ENCODE measurements around the gene ACSL6.

The ACSL6 gene

DNA sequence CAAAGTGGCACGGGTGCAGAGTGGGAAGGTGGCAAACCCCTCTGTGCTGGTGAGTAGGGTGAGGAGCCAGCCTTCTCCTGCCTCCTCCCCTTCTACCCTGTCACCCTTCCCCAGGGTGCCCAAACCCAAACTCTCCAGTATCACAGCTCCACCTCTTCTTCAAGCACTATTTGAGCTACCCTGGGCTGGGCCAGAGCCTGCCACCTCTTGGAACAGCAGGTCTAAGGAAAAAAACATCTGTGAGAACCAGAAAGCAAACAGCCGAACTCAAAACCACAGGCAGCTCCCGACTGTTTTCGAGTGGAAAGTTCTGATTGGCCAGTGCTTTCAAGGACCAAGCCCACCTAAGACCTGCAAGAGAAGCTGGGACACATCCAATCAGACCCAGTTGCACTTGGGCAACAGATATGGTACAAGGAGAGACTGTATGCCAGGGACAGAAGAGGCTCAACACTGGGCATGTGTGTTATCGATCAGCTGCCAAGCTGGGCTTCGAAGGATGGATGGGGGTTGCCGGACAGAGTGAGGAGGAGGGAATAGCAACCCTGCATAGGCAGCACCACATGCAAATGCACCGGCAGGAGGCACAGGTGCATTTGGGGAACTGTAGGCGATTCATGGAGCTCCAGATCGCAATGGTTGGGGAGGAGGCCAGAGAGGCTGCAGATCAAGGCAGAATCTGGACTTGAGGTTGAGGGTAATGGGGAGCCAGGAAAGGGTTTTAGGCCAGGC is 19.7 kb downstream of the ACSL6 start:
- Histone ChIP-seq H3K4me1 (ENCODE audit: insufficient read depth, low read length, poor library complexity, severe bottlenecking) (peaks cover 22% of the 10 kb centered on the region), H3K79me2 (ENCODE audit: insufficient read depth, low read length) (no peaks in the 10 kb centered on the region), H3K27me3 (ENCODE audit: insufficient read depth, low read length, poor library complexity, severe bottlenecking) (no peaks in the 10 kb centered on the region), H3F3A (ENCODE audit: low read depth) (no peaks in the 10 kb centered on the region), H4K20me1 (ENCODE audit: insufficient read depth, low read length, poor library complexity, severe bottlenecking) (no peaks in the 10 kb centered on the region), H3K36me3 (ENCODE audit: insufficient read depth, low read length) (no peaks in the 10 kb centered on the region), H3K4me3 (ENCODE audit: low read length, poor library complexity, severe bottlenecking) (no peak overlapping the region), H2AFZ (ENCODE audit: low read length) (no peak overlapping the region), H3K9me2 (replicated peaks; ENCODE audit: low read depth, low read length) (no peaks in the 10 kb centered on the region), H3K4me2 (ENCODE audit: low read depth, low read length, poor library complexity, severe bottlenecking) (no peak overlapping the region), H3K9me3 (ENCODE audit: insufficient read depth, low read depth, low read length) (no peaks in the 10 kb centered on the region), H3K9ac (ENCODE audit: low read depth, low read length, poor library complexity, severe bottlenecking) (no peak overlapping the region)
- no peak for TF ChIP-seq EZH2phosphoT487 (IDR thresholded peaks at IDR 0.05; ENCODE audit: borderline replicate concordance)
- TF ChIP-seq, protein P1, sequence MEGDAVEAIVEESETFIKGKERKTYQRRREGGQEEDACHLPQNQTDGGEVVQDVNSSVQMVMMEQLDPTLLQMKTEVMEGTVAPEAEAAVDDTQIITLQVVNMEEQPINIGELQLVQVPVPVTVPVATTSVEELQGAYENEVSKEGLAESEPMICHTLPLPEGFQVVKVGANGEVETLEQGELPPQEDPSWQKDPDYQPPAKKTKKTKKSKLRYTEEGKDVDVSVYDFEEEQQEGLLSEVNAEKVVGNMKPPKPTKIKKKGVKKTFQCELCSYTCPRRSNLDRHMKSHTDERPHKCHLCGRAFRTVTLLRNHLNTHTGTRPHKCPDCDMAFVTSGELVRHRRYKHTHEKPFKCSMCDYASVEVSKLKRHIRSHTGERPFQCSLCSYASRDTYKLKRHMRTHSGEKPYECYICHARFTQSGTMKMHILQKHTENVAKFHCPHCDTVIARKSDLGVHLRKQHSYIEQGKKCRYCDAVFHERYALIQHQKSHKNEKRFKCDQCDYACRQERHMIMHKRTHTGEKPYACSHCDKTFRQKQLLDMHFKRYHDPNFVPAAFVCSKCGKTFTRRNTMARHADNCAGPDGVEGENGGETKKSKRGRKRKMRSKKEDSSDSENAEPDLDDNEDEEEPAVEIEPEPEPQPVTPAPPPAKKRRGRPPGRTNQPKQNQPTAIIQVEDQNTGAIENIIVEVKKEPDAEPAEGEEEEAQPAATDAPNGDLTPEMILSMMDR (conservative IDR thresholded peaks at IDR 0.05; ENCODE audit: low read length) = no peak

DNA sequence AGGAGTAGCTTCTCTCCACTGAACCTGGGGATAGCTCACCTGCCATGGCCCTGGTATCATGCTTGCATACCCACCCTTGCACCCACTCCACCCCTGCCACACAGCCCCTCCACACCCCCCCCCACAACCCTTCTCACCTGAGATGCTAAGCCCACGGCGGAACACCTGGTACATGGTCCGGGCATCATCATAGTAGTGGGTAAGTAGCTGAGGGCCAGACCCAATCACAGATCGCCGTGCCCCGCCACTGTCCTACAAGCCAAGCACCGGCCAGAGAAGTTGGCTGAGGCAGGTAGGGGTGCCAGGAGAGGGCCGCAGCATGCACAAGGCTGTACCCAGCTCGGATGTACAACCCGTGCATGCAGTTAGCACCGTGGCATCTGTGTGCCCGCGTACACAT is 20.7 kb downstream of the ACSL6 start:
- Histone ChIP-seq H3K36me3 (ENCODE audit: insufficient read depth, low read length) (no peaks in the 10 kb centered on the region), H4K20me1 (ENCODE audit: insufficient read depth, low read length, poor library complexity, severe bottlenecking) (no peaks in the 10 kb centered on the region), H3K9me2 (replicated peaks; ENCODE audit: low read depth, low read length) (no peaks in the 10 kb centered on the region), H3K4me1 (ENCODE audit: insufficient read depth, low read length, poor library complexity, severe bottlenecking) (peaks cover 12% of the 10 kb centered on the region), H3F3A (ENCODE audit: low read depth) (no peaks in the 10 kb centered on the region), H3K9me3 (ENCODE audit: insufficient read depth, low read depth, low read length) (no peaks in the 10 kb centered on the region), H3K4me2 (ENCODE audit: low read depth, low read length, poor library complexity, severe bottlenecking) (no peak overlapping the region), H3K27me3 (ENCODE audit: insufficient read depth, low read length, poor library complexity, severe bottlenecking) (no peaks in the 10 kb centered on the region), H3K9ac (ENCODE audit: low read depth, low read length, poor library complexity, severe bottlenecking) (no peak overlapping the region), H3K4me3 (ENCODE audit: low read length, poor library complexity, severe bottlenecking) (no peak overlapping the region), H3K79me2 (ENCODE audit: insufficient read depth, low read length) (no peaks in the 10 kb centered on the region), H2AFZ (ENCODE audit: low read length) (no peak overlapping the region)
- TF ChIP-seq EZH2phosphoT487 (IDR thresholded peaks at IDR 0.05; ENCODE audit: borderline replicate concordance) = no peak
- TF ChIP-seq, protein P1 (conservative IDR thresholded peaks at IDR 0.05; ENCODE audit: low read length) = no peak

DNA sequence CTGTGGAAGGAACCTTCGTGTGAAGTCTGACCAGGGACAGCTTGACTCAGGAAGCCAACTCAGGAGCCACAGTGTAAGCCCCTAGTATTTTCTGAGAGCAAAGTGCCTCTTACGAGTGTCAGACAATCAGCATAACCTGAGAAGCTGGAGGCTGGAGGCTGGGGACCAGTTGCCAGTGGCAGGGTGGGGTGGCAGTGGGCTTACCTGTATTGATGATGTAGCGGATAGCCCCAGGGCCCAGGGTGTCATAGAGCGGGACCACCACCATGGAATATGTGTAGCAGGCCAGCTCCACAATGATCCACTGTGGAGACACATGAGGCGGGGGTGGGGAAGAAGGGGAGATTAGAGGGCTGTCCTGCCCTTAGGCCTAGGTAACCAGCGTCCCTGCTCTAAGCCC is 22.9 kb downstream of the ACSL6 start:
- H3F3A ChIP-seq (ENCODE audit: low read depth) = no peaks in the 10 kb centered on the region
- H3K9me2 ChIP-seq (replicated peaks; ENCODE audit: low read depth, low read length) = no peaks in the 10 kb centered on the region
- H3K4me1 ChIP-seq (ENCODE audit: insufficient read depth, low read length, poor library complexity, severe bottlenecking) = peaks cover 5% of the 10 kb centered on the region
- no peak overlapping the region for H2AFZ ChIP-seq (ENCODE audit: low read length)
- H4K20me1 ChIP-seq (ENCODE audit: insufficient read depth, low read length, poor library complexity, severe bottlenecking) = no peaks in the 10 kb centered on the region
- no peaks in the 10 kb centered on the region for H3K36me3 ChIP-seq (ENCODE audit: insufficient read depth, low read length)
- H3K9me3 ChIP-seq (ENCODE audit: insufficient read depth, low read depth, low read length) = no peaks in the 10 kb centered on the region
- no peak overlapping the region for H3K4me2 ChIP-seq (ENCODE audit: low read depth, low read length, poor library complexity, severe bottlenecking)
- H3K4me3 ChIP-seq (ENCODE audit: low read length, poor library complexity, severe bottlenecking) = no peak overlapping the region
- no peaks in the 10 kb centered on the region for H3K79me2 ChIP-seq (ENCODE audit: insufficient read depth, low read length)
- no peak for TF ChIP-seq EZH2phosphoT487 (IDR thresholded peaks at IDR 0.05; ENCODE audit: borderline replicate concordance)
- TF ChIP-seq, protein P1 (conservative IDR thresholded peaks at IDR 0.05; ENCODE audit: low read length) = no peak
- no peaks in the 10 kb centered on the region for H3K27me3 ChIP-seq (ENCODE audit: insufficient read depth, low read length, poor library complexity, severe bottlenecking)
- H3K9ac ChIP-seq (ENCODE audit: low read depth, low read length, poor library complexity, severe bottlenecking) = no peak overlapping the region

Data from Loucy (cell line).